Progenitor cell of endocrine pancreas (in vitro differentiated cells): Measurements from ENCODE around the gene CHST15. TPM values are rescaled to one million over a fixed set of nuclear protein-coding genes. Genes with fewer than 3 reads are reported as not detected.

ENCODE experiments used
- DNase-seq: peaks from one replicate; pipeline ENCODE4 v3.0.0; 2021; ENCODE audit warnings: low spot score; ENCODE audit not compliant: unreplicated experiment
- H3K27ac Mint-ChIP-seq: 2 replicates; pipeline ENCODE4 v1.8.0; 2021; ENCODE audit warnings: mild to moderate bottlenecking, moderate library complexity, mixed read lengths
- H3K27me3 Mint-ChIP-seq: 2 replicates; pipeline ENCODE4 v1.8.0; 2021; ENCODE audit warnings: mixed read lengths
- H3K36me3 Mint-ChIP-seq: 2 replicates; pipeline ENCODE4 v1.8.0; 2022; ENCODE audit warnings: mixed read lengths; ENCODE audit not compliant: insufficient read depth
- H3K4me1 Mint-ChIP-seq: 2 replicates; pipeline ENCODE4 v1.8.0; 2021; ENCODE audit warnings: low read depth, mixed read lengths
- H3K4me3 Mint-ChIP-seq: 2 replicates; pipeline ENCODE4 v1.8.0; 2021; ENCODE audit warnings: low read depth, mild to moderate bottlenecking, moderate library complexity, mixed read lengths
- H3K9me3 Mint-ChIP-seq: 2 replicates; pipeline ENCODE4 v1.8.0; 2021; ENCODE audit warnings: low read depth, mixed read lengths
- CTCF ChIP-seq: fragments of 200-600 bp; sonication (generic); IDR thresholded peaks from one replicate; pipeline ENCODE4 v1.5.0; 2021; ENCODE audit warnings: antibody characterized with exemption, mild to moderate bottlenecking; ENCODE audit not compliant: unreplicated experiment
- total RNA-seq: library from RNA; stranded (reverse); gene quantifications from 2 replicates; pipeline ENCODE4 v1.2.1, GENCODE V29; 2021

The CHST15 gene
- total RNA-seq, 1 donor from 2014 or later = 7.9 TPM

DNA sequence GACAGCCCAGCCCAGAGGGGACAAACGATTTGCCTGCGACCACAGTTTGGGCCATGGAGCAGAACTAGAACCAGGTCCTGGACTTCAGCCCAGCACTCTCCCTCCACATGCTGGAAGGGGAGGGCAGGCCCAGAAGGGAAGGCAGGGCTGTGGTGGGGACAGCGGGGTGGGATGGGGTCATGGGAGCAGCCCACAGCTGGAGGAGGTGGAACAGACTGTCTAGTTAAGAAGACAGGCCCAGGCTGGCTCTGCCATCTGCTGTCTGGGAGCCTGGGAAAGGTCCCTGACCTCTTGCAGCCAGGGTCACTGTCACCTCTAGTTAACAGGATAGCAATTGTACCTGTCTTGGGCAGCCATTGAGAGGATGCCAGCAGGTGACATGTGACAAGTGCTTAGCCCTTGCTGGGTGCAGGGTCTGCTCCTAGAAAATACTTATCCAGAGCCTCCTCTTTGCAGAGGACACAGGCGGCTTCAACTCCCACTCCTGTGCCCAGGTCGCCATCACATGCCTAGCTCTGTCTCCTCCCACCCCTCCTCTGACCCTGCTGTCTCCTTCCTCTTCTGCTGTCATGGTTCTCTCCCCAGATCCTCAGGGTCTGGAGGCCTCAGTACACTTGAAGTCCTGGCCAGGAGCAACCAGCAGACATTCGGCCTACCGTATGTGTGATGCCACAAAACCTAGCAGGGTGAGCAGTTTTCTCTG is 37.0 kb upstream of the CHST15 start:
- no peak for TF ChIP-seq CTCF
- Mint-ChIP-seq H3K27ac (no peak overlapping the region), H3K4me1 (no peaks in the 10 kb centered on the region), H3K27me3 (peaks cover 5% of the 10 kb centered on the region), H3K36me3 (no peaks in the 10 kb centered on the region), H3K9me3 (no peaks in the 10 kb centered on the region), H3K4me3 (no peak overlapping the region)
- no peak for DNase-seq

GRCh38 chr10:124129471-124129870 is 36.1 kb upstream of the CHST15 start:
- no peak for TF ChIP-seq CTCF
- Mint-ChIP-seq H3K27me3 (peaks cover 5% of the 10 kb centered on the region), H3K4me3 (no peak overlapping the region), H3K27ac (no peak overlapping the region), H3K4me1 (no peaks in the 10 kb centered on the region), H3K36me3 (no peaks in the 10 kb centered on the region), H3K9me3 (no peaks in the 10 kb centered on the region)
- no peak for DNase-seq

DNA sequence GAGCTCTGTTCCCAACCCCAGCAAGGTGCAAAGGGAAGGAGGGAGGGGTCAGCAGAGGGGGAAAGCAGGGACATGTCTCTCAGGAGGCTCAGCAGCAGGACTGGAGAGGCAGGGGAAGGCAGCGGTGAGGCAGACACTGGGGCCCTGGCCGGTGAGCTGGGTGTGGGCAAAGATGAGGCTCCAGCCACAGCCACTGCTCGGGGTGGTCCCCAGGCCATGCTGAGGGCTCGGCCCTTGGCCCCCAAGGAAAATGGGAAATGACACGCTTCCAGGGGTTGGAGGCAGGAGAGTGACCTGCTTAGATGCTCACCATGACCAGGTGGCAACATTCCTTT is 35.4 kb upstream of the CHST15 start:
- Mint-ChIP-seq H3K4me3 (no peak overlapping the region), H3K27me3 (peaks cover 3% of the 10 kb centered on the region), H3K4me1 (no peaks in the 10 kb centered on the region), H3K36me3 (no peaks in the 10 kb centered on the region), H3K27ac (no peak overlapping the region), H3K9me3 (no peaks in the 10 kb centered on the region)
- no peak for TF ChIP-seq CTCF
- no peak for DNase-seq

DNA sequence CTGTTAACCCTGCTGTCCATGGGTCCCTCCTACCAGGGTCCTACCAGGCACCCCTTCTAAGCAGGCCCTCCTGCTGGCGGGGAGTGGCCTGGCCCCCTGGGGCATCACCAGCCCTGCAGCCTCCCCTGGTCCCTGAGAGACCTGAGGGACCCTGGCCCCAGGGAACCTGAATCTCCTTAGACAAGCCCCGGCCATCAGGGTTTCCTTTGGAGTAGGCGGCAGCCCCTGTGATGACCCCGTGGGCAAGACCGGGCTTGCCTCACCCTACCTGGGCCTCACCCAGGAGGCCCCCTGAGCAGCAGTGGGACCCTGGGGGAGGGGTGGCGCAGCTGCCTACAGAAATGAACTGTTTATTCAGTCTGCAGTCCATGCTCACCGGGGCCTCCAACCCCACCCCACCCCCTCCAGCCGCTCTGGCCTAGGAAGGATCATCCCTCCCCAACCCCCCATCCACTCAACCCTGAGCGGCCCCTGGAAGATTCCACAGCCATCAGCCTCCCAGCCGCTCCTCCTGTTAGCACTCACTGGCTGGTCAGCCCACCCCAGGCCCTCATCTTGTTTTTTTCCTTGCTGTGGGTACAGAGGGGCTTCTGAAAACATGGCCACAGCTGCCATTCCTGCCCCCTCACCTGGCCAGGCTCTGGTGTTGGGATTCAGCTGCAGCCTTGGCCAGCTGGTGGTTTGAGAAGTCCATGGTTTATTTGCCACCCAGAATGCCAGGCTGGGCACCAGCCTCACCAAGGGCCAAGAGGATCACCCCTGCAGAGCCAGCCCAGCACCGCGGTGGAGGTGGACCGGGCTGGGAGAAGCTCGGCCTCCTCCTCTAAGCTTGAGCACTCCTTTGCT is 34.8 kb upstream of the CHST15 start:
- H3K27me3 Mint-ChIP-seq = peaks cover 3% of the 10 kb centered on the region
- no peaks in the 10 kb centered on the region for H3K4me1 Mint-ChIP-seq
- TF ChIP-seq CTCF = no peak
- no peaks in the 10 kb centered on the region for H3K36me3 Mint-ChIP-seq
- H3K27ac Mint-ChIP-seq = no peak overlapping the region
- DNase-seq = no peak
- H3K4me3 Mint-ChIP-seq = no peak overlapping the region
- H3K9me3 Mint-ChIP-seq = no peaks in the 10 kb centered on the region

DNA sequence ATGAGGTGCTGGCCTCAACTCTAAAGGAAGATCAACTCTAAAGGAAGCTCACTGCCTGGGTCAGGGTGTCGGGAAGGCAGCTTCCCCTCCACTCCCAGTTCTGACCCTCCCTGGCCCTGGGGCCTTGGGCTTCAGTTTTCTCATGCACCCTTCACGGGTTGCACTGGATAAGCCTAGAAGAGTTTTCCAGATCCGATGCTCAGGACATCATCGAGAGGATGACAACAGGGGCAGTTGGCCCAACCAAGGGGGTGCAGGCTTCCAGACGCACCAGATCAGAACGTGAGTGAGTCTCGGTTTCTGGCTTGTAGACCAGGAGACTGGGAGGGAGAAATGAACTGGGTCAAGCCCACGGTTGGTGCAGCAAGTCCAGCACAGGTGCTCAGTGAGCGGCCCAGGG is 34.2 kb upstream of the CHST15 start:
- Mint-ChIP-seq H3K36me3 (no peaks in the 10 kb centered on the region), H3K9me3 (no peaks in the 10 kb centered on the region), H3K27ac (no peak overlapping the region), H3K4me3 (no peak overlapping the region), H3K4me1 (no peaks in the 10 kb centered on the region), H3K27me3 (peaks cover 6% of the 10 kb centered on the region)
- TF ChIP-seq CTCF = no peak
- no peak for DNase-seq
